HepG2 (cell line): ENCODE results near the gene CROT. TPM values are rescaled to one million over a fixed set of nuclear protein-coding genes. Genes with fewer than 3 reads are reported as not detected.

Experiments
- ATAC-seq: fragments of 200-7000 bp; cut with Tn5 transposase; 3 replicates; pipeline ENCODE4 v1.9.1; 2020; ENCODE audit warnings: mild to moderate bottlenecking, moderate library complexity
- BruUV-seq: library from RNA; stranded (reverse); fragments of 400-500 nt; replicated peaks from 2 replicates; lab custom pipeline; 2021; lab: Mats Ljungman, UMichigan
- CTCF ChIA-PET: fragments of 300-600 bp; formaldehyde crosslinking; extraction: SDS; loops from one replicate; lab custom pipeline; 2021; ENCODE audit warnings: low total read pairs, inconsistent platforms, low intra/inter-chr PET ratio; lab: Yijun Ruan, JAX
- POLR2A ChIA-PET: fragments of 350-600 bp; sonication (Branson Sonifier 250); formaldehyde crosslinking; loops from one replicate; lab custom pipeline; 2020; ENCODE audit warnings: antibody characterized with exemption, inconsistent platforms; lab: Yijun Ruan, JAX
- DNase-seq: peaks from one replicate; pipeline ENCODE4 v3.0.0-alpha.2; 2015; ENCODE audit warnings: low spot score
- FAIRE-seq: peaks from 3 replicates; lab custom pipeline; 2011; peaks lifted over from hg19 to GRCh38; lab: Jason Lieb, UNC
- H2AFZ ChIP-seq: one replicate; pipeline ENCODE4 v1.6.1; 2011; ENCODE audit warnings: low read length, inconsistent platforms
- H3K27ac ChIP-seq: fragments of 300-600 bp; 3 replicates; pipeline ENCODE4 v1.8.0; 2011; ENCODE audit warnings: mixed run types, mild to moderate bottlenecking, mixed read lengths, low read length, inconsistent platforms; ENCODE audit not compliant: insufficient read depth; ENCODE audit errors: extremely low read length
- H3K27me3 ChIP-seq, 2 experiments: fragments of 200-600 bp in 1 of 2; 2 replicates in 1 of 2; 3 replicates in 1 of 2; pipeline versions ENCODE4 v1.6.0 to v1.8.0; 2011; ENCODE audit warnings: low read length in 2 of 2, mild to moderate bottlenecking in 2 of 2, moderate library complexity in 2 of 2, inconsistent platforms in 1 of 2; ENCODE audit not compliant: insufficient read depth in 2 of 2, control insufficient read depth in 1 of 2
- H3K36me3 ChIP-seq, 2 experiments: fragments of 200-600 bp in 1 of 2; replicated peaks in 1 of 2; 2 replicates in 1 of 2; 3 replicates in 1 of 2; pipeline versions ENCODE4 v1.5.1 to v1.8.0; 2011; ENCODE audit warnings: low read length in 2 of 2, inconsistent platforms in 1 of 2; ENCODE audit not compliant: insufficient read depth in 2 of 2, control insufficient read depth in 1 of 2
- H3K4me1 ChIP-seq: 2 replicates; pipeline ENCODE4 v1.5.1; 2012; ENCODE audit warnings: low read length, inconsistent platforms; ENCODE audit not compliant: insufficient read depth
- H3K4me2 ChIP-seq: 2 replicates; pipeline ENCODE4 v1.6.0; 2011; ENCODE audit warnings: low read depth, low read length, inconsistent platforms
- H3K4me3 ChIP-seq, 3 experiments: fragments of 200-600 bp in 1 of 3; sonication (generic), shearing (Covaris generic) in 1 of 3; replicated peaks in 1 of 3; 2 replicates each; pipeline ENCODE4 v1.5.1; 2011 to 2016; ENCODE audit warnings: low read length in 3 of 3, inconsistent platforms in 2 of 3, low read depth in 2 of 3, mild to moderate bottlenecking in 2 of 3, control low read depth in 1 of 3, mixed read lengths in 1 of 3; ENCODE audit not compliant: insufficient read depth in 1 of 3
- H3K79me2 ChIP-seq: one replicate; pipeline ENCODE4 v1.6.1; 2011; ENCODE audit warnings: low read length, inconsistent platforms; ENCODE audit not compliant: insufficient read depth
- H3K9ac ChIP-seq: 2 replicates; pipeline ENCODE4 v1.6.0; 2011; ENCODE audit warnings: mild to moderate bottlenecking, low read depth, low read length, inconsistent platforms; ENCODE audit not compliant: insufficient read depth
- H3K9me3 ChIP-seq: 2 replicates; pipeline ENCODE4 v1.5.1; 2012; ENCODE audit warnings: mild to moderate bottlenecking, low read length
- H4K20me1 ChIP-seq: 2 replicates; pipeline ENCODE4 v1.6.0; 2011; ENCODE audit warnings: inconsistent platforms, mild to moderate bottlenecking, low read length, moderate library complexity; ENCODE audit not compliant: insufficient read depth
- HOMEZ ChIP-seq: IDR thresholded peaks from 2 replicates; pipeline ENCODE4 v1.6.1; 2016; ENCODE audit warnings: low read depth
- MAFF ChIP-seq: IDR thresholded peaks from 2 replicates; pipeline ENCODE4 v1.6.1; 2011; ENCODE audit warnings: low read depth, low read length, improper control_type of control experiment
- MAFK ChIP-seq, 2 experiments: IDR thresholded peaks in 1 of 2; conservative IDR thresholded peaks in 1 of 2; 2 replicates each; pipeline ENCODE4 v1.6.1; 2011; ENCODE audit warnings: improper control_type of control experiment in 2 of 2, low read length in 2 of 2
- NFE2 ChIP-seq: sonication (generic); formaldehyde crosslinking; IDR thresholded peaks from 2 replicates; pipeline ENCODE4 v1.4.0; 2020; ENCODE audit warnings: missing genetic modification reagents
- NFE2L2 ChIP-seq: fragments of 150-350 bp; IDR thresholded peaks from 2 replicates; pipeline ENCODE4 v1.6.1; 2014; ENCODE audit warnings: low read length
- TFDP2 ChIP-seq: sonication (generic); formaldehyde crosslinking; IDR thresholded peaks from 2 replicates; pipeline ENCODE4 v1.4.0; 2020; ENCODE audit warnings: missing genetic modification reagents
- ZBTB26 ChIP-seq: IDR thresholded peaks from 2 replicates; pipeline ENCODE4 v1.6.1; 2016; ENCODE audit warnings: missing compliant biosample characterization, missing genetic modification reagents, borderline replicate concordance
- ZNF18 ChIP-seq: sonication (generic); formaldehyde crosslinking; IDR thresholded peaks from 2 replicates; pipeline ENCODE4 v1.8.0; 2022; ENCODE audit warnings: mild to moderate bottlenecking, missing genetic modification reagents; ENCODE audit not compliant: insufficient replicate concordance
- ZNF460 ChIP-seq: sonication (generic); formaldehyde crosslinking; IDR thresholded peaks from 2 replicates; pipeline ENCODE4 v1.5.1; 2020; ENCODE audit warnings: missing genetic modification reagents, mild to moderate bottlenecking, borderline replicate concordance
- ZNF543 ChIP-seq: sonication (generic); formaldehyde crosslinking; IDR thresholded peaks from 2 replicates; pipeline ENCODE4 v1.4.0; 2020; ENCODE audit warnings: mild to moderate bottlenecking, missing genetic modification reagents
- WGBS: methylation state at CpG from one replicate; pipeline ENCODE4 v1.1.6; 2017; ENCODE audit warnings: low lambda C conversion rate; 5-methylcytosine and 5-hydroxymethylcytosine counted together
- in situ Hi-C: cut with HindIII; loops from 2 replicates; pipeline ENCODE4 v1.10.0; 2017; ENCODE audit warnings: low pct_unique_long_range_greater_than_20kb; ENCODE audit not compliant: extremely low pct_ligation_motif_present
- intact Hi-C: fragments of 100-400 bp; cut with micrococcal nuclease; formaldehyde crosslinking; loops from one replicate; pipeline ENCODE4 v1.10.0; 2022; ENCODE audit not compliant: unreplicated experiment
- polyA plus RNA-seq, 8 experiments: library from polyadenylated mRNA; depleted of rRNA in 3 of 8; stranded (reverse) in 7 of 8; unstranded in 1 of 8; fragments of >200 nt; fragmentation: Illumina TruSeq in 4 of 8; extraction: Trizol in 4 of 8; gene quantifications; 2 replicates each; pipeline versions ENCODE4 v1.2.1 to v1.2.3, GENCODE V29; 2011 to 2016; ENCODE audit warnings: low read depth in 4 of 8, missing spikeins in 1 of 8, mixed read lengths in 1 of 8; ENCODE audit not compliant: insufficient read depth in 1 of 8
- total RNA-seq, 5 experiments: library from RNA; depleted of rRNA; stranded (reverse); fragments of >200 nt; fragmentation: Illumina TruSeq; extraction: Trizol; gene quantifications; 2 replicates each; pipeline ENCODE4 v1.2.3, GENCODE V29; 2016; ENCODE audit warnings: low read depth in 1 of 5

The CROT gene
- total and polyA plus RNA-seq, 2 of the 13 experiments (the other 11 are each of a cell fraction or from before 2014, with no cell fraction given): 5.0 to 13.7 TPM

GRCh38 chr7:87370660-87371180 is 25.3 kb downstream of the CROT start:
- H3K9me3 ChIP-seq: no peaks in the 10 kb centered on the region
- H4K20me1 ChIP-seq: no peaks in the 10 kb centered on the region
- FAIRE-seq: no peak
- H3K4me2 ChIP-seq: no peak overlapping the region
- no peak overlapping the region for H3K27ac ChIP-seq
- no peak overlapping the region for H3K9ac ChIP-seq
- no peaks in the 10 kb centered on the region for H3K27me3 ChIP-seq
- 97% methylated on average over 1 of the region's 1 CpG for WGBS
- peaks cover 5% of the 10 kb centered on the region; the same call in 1 of the 2 replicates for H3K4me1 ChIP-seq
- peak; percentile 8 for DNase-seq
- CTCF ChIA-PET: no interaction called here
- H3K36me3 ChIP-seq: peaks cover 2 to 3% of the 10 kb centered on the region in 2 experiments; a peak in 3 of 5 replicates
- H3K79me2 ChIP-seq: no peaks in the 10 kb centered on the region
- ATAC-seq: no peak
- peak; percentile 80; the same call in 1 of the 2 replicates for TF ChIP-seq NFE2 (CRISPR knock-in tag)
- TF ChIP-seq TFDP2 (CRISPR knock-in tag): no peak
- no peak for TF ChIP-seq ZNF18 (CRISPR knock-in tag)
- peak; percentile 96 for TF ChIP-seq MAFF
- no peak for TF ChIP-seq ZNF543 (CRISPR knock-in tag)
- peak; percentile 95 for TF ChIP-seq NFE2L2
- TF ChIP-seq ZBTB26: no peak
- TF ChIP-seq HOMEZ (CRISPR knock-in tag): no peak
- peak; percentile 97 for TF ChIP-seq MAFK (conservative IDR thresholded peaks at IDR 0.05 in 1 of 2, IDR thresholded peaks at IDR 0.05 in 1 of 2; ENCODE audit: low read length in 2 of 2)
- TF ChIP-seq ZNF460 (CRISPR knock-in tag): no peak
- H2AFZ ChIP-seq: no peak overlapping the region
- H3K4me3 ChIP-seq: no peak overlapping the region
- in situ Hi-C loops: no loop called here
- BruUV-seq: no TSS peak
- intact Hi-C loops: no loop called here
- POLR2A ChIA-PET: no interaction called here
